HL-60/S4 treated with phorbol 12-myristate 13-acetate at 8.2 ng/mL for 4 days and 3 days (cell line): ENCODE data around the gene KLK5.

Source experiments
- in situ Hi-C: fragments of 300-500 bp; cut with MboI; formaldehyde crosslinking; loops from 2 replicates; pipeline ENCODE4 v1.15.0; 2022; ENCODE audit warnings: low sequenced_read_pairs

KLK5 gene

DNA sequence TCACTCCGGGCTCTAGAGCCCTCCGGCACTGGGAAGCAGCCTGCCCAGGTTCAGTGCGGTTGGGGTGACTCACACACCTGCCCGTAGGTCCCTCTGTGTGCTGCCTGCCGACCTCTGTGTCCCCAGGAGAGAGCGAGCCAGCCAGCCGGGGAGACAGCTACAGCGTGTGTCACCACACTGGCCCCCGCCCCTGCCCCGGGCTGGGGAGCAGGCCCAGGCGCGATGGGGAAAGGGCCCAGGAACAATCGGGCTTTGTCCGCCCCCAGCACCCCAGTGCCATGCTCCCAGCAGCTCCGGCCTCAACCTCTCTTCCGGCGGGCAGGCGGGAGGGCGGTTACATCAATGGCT, 16.5 kb upstream of the KLK5 start, which contains the start of gene KLK6:
Gene KLK6 (minus strand): TSS at position 179 of the 348 bp plus-strand sequence. CDS start 1,487 bp downstream, outside the sequence.
- in situ Hi-C loops, result no loop called here

DNA sequence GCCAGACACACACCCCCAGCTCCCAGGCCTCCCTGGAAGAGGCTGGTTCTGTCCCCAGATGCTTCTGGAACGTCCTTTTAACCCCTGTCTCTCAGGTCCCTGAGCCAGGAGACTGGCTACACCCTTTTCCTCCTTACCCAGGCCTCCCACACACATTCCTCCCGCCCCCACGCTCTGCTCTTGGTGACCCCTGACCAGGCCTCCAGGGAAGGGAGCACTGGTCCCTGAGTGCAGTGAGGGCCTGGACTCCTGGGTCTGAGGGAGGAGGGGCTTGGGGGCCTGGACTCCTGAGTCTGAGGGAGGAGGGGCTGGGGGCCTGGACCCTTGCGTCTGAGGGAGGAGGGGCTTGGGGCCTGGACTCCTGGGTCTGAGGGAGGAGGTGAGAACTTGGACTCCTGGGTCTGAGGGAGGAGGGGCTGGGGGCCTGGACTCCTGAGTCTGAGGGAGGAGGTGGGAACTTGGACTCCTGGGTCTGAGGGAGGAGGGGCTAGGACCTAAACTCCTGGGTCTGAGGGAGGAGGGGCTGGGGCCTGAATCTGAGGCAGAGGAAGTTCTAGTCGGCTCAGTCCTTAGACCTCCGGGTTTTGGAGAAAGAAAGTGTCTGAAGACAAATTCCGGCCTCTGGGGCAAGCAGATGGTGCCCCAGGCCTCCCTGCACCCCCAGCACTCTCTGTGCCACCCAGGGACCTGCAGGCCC, 16.0 kb upstream of the KLK5 start:
- in situ Hi-C loops, result no loop called here

DNA sequence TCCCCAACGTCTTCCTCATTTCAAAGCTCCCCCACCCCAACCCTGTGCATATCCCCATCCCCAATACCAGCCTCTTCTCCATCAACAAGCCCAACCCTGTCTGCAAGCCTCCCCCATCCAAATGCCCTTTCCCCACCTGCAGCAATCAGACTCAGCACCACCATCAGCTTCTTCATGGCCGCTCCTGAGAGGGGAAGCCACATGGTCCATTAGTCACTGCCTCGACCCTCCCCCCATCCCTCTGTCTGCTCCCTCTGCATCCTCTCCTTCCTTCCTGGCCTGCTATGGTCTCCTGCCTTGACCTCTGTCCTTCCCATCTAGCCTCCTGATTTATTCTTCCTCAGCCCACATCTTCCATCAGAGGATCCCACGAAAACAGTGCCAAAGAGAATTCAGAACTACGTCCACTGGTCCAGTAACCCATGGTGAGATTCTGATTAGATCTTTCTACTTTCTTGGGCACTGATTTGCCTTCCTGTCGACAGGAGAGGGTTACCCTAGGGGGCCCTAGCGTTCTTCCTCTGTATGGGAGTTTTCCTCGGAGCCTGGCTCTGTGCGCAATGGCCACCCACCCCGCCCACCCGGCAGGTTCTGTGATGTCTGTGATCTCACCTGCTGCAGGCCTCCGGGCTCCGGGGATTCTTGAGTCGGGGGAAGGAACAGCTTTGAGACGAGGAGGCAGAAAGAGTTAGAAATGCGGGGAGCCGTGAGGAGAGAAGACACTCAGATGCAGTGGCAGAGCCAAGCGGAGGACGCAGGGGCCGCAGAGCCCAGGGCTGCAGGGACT, 15.3 kb upstream of the KLK5 start:
- in situ Hi-C loops, result no loop called here

- in situ Hi-C loops, result no loop called here
These were observed 11.4 kb upstream of the KLK5 start for GRCh38 chr19:50964266-50964665.

DNA sequence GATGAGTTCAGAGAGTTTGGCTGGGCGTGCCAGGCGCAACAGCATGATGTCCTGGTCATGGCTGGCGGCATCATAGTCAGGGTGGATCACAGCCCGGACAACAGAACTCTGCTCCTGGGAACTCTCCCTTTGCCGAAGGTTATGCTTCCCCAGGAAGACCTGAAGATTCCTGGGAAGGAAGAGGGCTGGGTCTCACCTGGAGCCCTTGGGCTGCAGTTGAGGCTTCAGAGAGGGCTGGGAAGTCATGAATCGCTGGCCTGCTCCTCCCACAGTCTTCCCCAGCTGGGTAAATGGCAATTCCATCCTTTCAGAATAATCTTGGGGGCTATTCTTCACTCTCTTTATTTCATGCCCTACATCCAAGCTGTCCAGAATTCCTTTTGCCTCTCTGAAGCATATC, 10.5 kb upstream of the KLK5 start:
- in situ Hi-C loops, result no loop called here

DNA sequence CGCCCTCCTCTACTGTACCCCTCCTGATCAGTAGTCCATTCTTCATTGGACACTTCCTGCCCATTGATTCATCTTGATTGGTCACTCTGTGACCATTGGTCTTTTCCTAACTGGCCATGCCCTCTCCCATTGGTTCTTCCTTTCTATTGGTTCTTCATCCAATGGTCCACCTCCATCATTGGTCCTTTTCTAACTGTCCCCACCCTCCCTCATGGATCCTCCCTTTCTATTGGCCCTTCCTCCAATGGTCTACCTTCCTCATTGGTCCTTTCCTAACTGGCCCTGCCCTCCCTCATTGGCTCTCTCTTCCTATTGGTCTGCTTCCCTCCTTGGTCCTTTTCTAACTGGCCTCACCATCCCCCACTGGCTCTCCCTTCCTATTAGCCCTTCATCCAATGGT, 9.4 kb upstream of the KLK5 start:
- in situ Hi-C loops, result no loop called here

- in situ Hi-C loops, result no loop called here
These were observed 7.1 kb upstream of the KLK5 start for GRCh38 chr19:50959731-50960500.

GRCh38 chr19:50957587-50957986, 4.7 kb upstream of the KLK5 start:
- in situ Hi-C loops, result no loop called here

GRCh38 chr19:50949861-50950260, 3.0 kb downstream of the KLK5 start:
- in situ Hi-C loops, result no loop called here

- in situ Hi-C loops, result no loop called here
These were observed 5.7 kb downstream of the KLK5 start for GRCh38 chr19:50947123-50947522.

GRCh38 chr19:50944795-50945194, 8.0 kb downstream of the KLK5 start:
- in situ Hi-C loops, result no loop called here

DNA sequence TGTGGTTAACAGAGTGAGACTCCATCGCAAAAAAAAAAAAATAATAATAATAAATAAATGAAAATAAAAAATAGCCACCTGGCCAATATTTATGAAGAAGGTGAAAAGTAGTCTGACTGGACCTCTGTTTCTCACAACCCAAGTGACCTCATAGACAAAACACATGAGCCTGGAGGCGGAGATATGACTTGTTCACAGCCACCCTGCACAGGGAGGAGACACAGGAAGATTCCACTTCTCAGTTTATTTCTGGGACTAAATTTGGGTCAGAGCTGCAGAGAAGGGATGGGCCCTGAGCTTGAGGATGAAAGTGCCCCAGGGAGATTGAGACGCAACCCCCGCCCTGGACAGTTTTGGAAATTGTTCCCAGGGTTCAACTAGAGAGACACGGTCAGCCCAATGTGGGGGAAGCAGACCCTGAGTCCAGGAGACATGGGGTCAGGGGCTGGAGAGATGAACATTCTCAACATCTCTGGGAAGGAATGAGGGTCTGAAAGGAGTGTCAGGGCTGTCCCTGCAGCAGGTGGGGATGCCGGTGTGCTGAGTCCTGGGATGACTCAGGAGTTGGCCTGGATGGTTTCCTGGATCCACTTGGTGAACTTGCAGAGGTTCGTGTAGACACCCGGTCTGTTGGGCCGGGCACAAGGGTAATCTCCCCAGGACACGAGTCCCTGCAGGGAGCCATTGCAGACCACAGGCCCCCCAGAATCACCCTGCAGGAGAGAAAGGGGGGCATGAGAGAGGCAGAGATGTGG, 9.6 kb downstream of the KLK5 start:
- in situ Hi-C loops, result no loop called here

DNA sequence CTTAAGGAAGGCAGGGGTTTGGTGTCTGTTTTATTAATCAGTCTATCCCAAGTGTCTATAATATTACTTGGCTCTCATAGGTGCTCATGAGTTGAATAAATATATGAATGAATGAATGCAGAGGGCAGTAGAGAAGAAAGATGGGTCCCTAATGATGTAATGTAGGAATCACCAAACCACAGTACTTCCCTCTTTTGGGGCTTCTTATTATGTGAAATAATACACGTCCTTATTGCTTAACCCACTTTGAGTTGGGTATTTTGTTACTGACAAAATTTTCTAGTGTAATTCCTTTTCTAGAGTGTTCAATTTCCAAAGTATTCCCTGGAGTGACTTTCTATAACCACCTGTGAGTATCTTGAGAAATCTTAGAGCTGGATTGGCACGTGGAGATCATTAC, 13.2 kb downstream of the KLK5 start:
- in situ Hi-C loops, result no loop called here

DNA sequence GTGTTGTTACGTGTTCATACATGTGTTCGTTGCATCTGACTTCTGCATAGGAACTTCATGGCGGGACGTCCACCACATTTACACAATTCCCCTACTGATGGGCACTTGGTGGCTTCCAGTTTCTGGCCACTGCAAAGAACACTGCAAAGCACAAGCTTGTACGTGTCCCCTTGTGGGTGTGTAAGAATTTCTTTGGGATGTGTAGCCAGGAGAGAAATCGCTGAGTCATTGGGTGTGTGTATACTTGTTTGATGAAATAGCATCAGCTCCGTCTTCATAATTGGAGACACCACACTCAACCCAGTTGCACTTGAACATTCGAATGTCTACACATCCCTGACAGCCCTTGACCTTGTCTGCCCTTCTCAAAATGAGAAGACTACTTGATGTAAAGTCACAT, 19.2 kb downstream of the KLK5 start:
- in situ Hi-C loops, result no loop called here

DNA sequence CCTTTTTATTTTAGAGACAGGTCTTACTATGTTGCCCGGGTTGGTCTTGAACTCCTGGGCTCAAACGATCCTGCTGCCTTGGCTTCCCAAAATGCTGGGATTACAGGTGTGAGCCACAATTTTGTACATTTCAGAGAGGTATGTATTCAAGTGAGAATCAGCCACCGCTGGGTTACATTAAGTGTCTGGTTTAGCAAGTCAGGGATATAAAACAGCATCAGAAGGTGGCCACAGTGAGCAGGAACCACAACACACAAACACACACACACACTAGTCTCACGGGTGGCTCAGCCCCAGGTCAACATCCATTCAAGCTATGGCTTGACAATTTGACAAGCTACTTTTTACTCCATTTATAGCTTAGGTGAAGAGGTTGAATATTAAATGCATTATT, 20.2 kb downstream of the KLK5 start:
- in situ Hi-C loops, result no loop called here

DNA sequence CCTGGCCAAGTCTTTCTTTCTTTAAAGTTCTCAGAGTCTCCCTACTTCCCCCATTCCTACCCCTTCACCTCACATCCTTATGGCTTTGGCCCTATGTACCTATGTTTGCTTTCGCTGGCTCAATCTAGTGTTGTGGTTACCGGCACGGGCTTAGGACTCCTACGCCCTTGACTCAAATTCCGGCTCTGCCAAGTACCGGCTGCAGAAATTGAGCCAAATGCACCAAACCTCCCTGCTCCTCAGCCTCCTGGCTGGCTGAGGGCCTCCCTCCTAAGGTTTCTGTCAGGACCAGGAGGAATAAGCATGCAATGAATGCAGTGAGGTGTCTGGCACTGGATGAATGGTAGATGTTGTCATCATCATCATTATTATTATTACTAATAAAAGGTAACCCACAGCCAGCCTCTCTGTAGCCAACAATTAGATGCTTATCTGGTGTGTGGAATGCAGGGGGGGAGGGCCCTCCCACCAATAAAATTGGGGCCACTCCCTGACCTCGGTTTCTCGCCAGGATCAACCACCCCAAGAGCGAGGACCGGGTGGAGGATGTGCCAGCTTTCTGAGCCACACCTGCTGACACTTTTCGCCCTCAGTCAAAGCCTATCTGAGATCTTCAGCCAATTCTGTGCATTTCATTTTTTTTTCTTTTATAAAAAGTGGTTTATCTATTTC, 20.7 kb downstream of the KLK5 start:
- in situ Hi-C loops, result no loop called here

- in situ Hi-C loops, result no loop called here
These were observed 21.8 kb downstream of the KLK5 start for GRCh38 chr19:50931023-50931422.

- in situ Hi-C loops, result no loop called here
These were observed 24.0 kb downstream of the KLK5 start for GRCh38 chr19:50928831-50929230.

GRCh38 chr19:50926144-50926543, 26.7 kb downstream of the KLK5 start:
- in situ Hi-C loops, result no loop called here

- in situ Hi-C loops, result no loop called here
These were observed 27.1 kb downstream of the KLK5 start for GRCh38 chr19:50925734-50926133.

GRCh38 chr19:50924586-50924985, 28.3 kb downstream of the KLK5 start:
- in situ Hi-C loops, result no loop called here
